Spleen (tissue), 13 donors: ENCODE data around the gene ULBP1. TPM values are rescaled to one million over a fixed set of nuclear protein-coding genes. Genes with fewer than 3 reads are reported as not detected.
A peak's percentile ranks its signal among the peaks of the same experiment; 100 is the strongest.

Experiments
- DNase-seq: peaks from one replicate; pipeline ENCODE4 v3.0.0-alpha.2; 2020
- H3K27ac ChIP-seq, 8 donors: fragments of 200-600 bp; sonication (generic) in 7 of 8; 1 replicate in 4 of 8; 2 replicates in 4 of 8; pipeline versions ENCODE4 v1.5.0 to v1.8.0; 2016 to 2021; ENCODE audit warnings: inconsistent platforms in 4 of 8, mild to moderate bottlenecking in 4 of 8, moderate library complexity in 1 of 8
- H3K27me3 ChIP-seq, 7 donors: fragments of 200-600 bp; sonication (generic) in 6 of 7; replicated peaks in 1 of 7; 1 replicate in 4 of 7; 2 replicates in 3 of 7; pipeline versions ENCODE4 v1.5.0 to v1.8.0; 2016 to 2021; ENCODE audit warnings: inconsistent platforms in 3 of 7, mild to moderate bottlenecking in 1 of 7
- H3K36me3 ChIP-seq, 6 donors: fragments of 200-600 bp; sonication (generic) in 5 of 6; 1 replicate in 4 of 6; 2 replicates in 2 of 6; pipeline versions ENCODE4 v1.5.0 to v1.8.0; 2016 to 2021; ENCODE audit warnings: inconsistent platforms in 2 of 6
- H3K4me1 ChIP-seq, 6 donors: fragments of 200-600 bp; sonication (generic) in 5 of 6; 1 replicate in 3 of 6; 2 replicates in 3 of 6; pipeline versions ENCODE4 v1.5.0 to v1.8.0; 2016 to 2021; ENCODE audit warnings: inconsistent platforms in 3 of 6
- H3K4me3 ChIP-seq, 8 donors: fragments of 200-600 bp; sonication (generic) in 7 of 8; 1 replicate in 4 of 8; 2 replicates in 4 of 8; pipeline versions ENCODE4 v1.5.0 to v1.8.0; 2016 to 2021; ENCODE audit warnings: inconsistent platforms in 4 of 8, mild to moderate bottlenecking in 4 of 8, moderate library complexity in 2 of 8
- H3K9me3 ChIP-seq, 8 donors: fragments of 200-600 bp; sonication (generic) in 7 of 8; 1 replicate in 4 of 8; 2 replicates in 4 of 8; pipeline versions ENCODE4 v1.5.0 to v1.8.0; 2016 to 2021; ENCODE audit warnings: inconsistent platforms in 4 of 8
- CTCF ChIP-seq, 11 experiments: fragments of 200-600 bp in 7 of 11; fragments of 450-650 bp in 4 of 11; sonication (generic) in 4 of 11; IDR thresholded peaks in 8 of 11; conservative IDR thresholded peaks in 3 of 11; 1 replicate in 7 of 11; 2 replicates in 4 of 11; pipeline versions ENCODE4 v1.4.0 to v1.8.0; 2016 to 2021; ENCODE audit warnings: antibody characterized with exemption in 11 of 11, inconsistent platforms in 4 of 11, mild to moderate bottlenecking in 1 of 11
- POLR2A ChIP-seq, 3 donors: fragments of 450-650 bp; IDR thresholded peaks; one replicate each; pipeline ENCODE4 v1.5.1; 2017; ENCODE audit warnings: antibody characterized with exemption in 3 of 3, mild to moderate bottlenecking in 1 of 3
- POLR2AphosphoS5 ChIP-seq, 3 donors: sonication (generic); formaldehyde crosslinking; IDR thresholded peaks; one replicate each; pipeline ENCODE4 v1.5.1; 2017; ENCODE audit warnings: antibody characterized with exemption in 3 of 3
- WGBS, 5 donors: extraction: QIAGEN DNeasy Blood & Tissue Kit in 3 of 5; methylation state at CpG; one replicate each; pipeline versions ENCODE4 v1.1.5 to v1.1.7; 2013 to 2018; 5-methylcytosine and 5-hydroxymethylcytosine counted together
- intact Hi-C: fragments of 100-400 bp; cut with DNase I; formaldehyde crosslinking; loops from one replicate; pipeline ENCODE4 v1.15.0; 2023; ENCODE audit warnings: low total_unique reads
- long read RNA-seq, 2 donors: transcript quantifications; one replicate each; lab custom pipeline, GENCODE V29; 2026
- polyA plus RNA-seq, 3 donors: library from polyadenylated mRNA; stranded (reverse); fragments of 200-250 nt; gene quantifications; one replicate each; pipeline ENCODE4 v1.2.1, GENCODE V29; 2013
- total RNA-seq, 7 donors: library from RNA; depleted of rRNA in 3 of 7; stranded (reverse); fragments of >200 nt in 3 of 7; fragmentation: NEBNext Ultra II Directional in 4 of 7; extraction: Animal tissue kit (Norgen Biotek cat#: 25700) in 4 of 7; gene quantifications; one replicate each; pipeline versions ENCODE4 v1.1.0 to v1.2.1, GENCODE V29; 2016 to 2021
- donor health status: healthy with polysubstance abuse.
- donor health status: DM: no; HTN: no; CAD: no; lungs with moderate emphysema.
- donor health status: DM: no; HTN: no; CAD: no.
- donor health status: Bipolar disorder and iron deficiency.
- donor health status: healthy.
- donor health status: DM: no; HTN: no; CAD: no.
- donor health status: DM: yes; HTN: yes; CAD: no.

ULBP1 gene, protein sequence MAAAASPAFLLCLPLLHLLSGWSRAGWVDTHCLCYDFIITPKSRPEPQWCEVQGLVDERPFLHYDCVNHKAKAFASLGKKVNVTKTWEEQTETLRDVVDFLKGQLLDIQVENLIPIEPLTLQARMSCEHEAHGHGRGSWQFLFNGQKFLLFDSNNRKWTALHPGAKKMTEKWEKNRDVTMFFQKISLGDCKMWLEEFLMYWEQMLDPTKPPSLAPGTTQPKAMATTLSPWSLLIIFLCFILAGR
- total RNA-seq, result under 1 TPM in 2 of 7 donors, not detected in 5; 0.23 to 0.34 TPM
- under 1 TPM in 2 of 3 donors, not detected in 1; 0.03 to 0.08 TPM for polyA plus RNA-seq
- long read RNA-seq, donor 1, result 0 reads
- long read RNA-seq, donor 2, result 0 reads

DNA sequence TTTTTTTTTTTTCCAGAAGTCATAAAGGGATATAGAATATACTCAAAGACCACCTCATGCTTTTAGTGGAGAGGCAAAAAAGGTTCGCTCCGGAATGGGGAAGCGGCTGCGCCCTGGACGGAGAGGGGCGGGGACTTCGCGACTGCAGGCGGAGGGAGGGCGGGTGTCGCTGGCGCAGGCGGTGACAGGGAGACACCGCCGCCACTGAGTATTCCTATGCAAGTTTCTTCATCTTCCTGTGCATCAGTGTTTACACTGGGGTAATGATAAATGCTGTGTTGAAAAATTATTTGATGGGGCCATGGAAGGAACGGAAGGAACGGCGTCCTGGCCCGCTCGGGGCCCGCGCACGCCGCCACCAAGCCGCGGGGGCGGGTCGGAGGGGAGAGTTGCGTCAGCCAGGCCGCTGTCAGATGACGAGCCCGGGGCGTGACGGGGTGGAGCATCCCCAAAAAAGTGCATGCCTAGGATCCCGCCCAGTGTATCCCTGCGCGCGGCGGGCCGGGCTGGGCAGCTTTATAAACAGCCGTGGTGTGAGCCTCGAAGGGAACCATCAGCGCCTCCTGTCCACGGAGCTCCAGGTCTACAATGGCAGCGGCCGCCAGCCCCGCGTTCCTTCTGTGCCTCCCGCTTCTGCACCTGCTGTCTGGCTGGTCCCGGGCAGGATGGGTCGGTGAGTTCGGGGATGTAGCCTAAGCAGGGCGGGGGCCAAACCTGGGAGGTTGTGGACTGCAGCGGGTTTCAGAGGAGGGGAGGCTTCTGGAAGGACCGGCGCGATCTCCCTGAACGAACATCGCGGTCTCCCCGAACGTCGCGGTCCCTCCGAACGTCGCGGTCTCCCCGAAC is at the start of gene ULBP1:
Gene ULBP1, plus strand, starts transcription at position 482 of the 846 bp plus-strand sequence. Its CDS starts 107 bp downstream, at position 589.
- 0 to 2% (median 1%) methylated on average over 42 to 69 of the region's 69 CpGs for WGBS, 5 donors
- peaks cover 3 to 30% (median 26%) of the 10 kb centered on the region in 6 donors for H3K4me1 ChIP-seq
- no peak within 1 kb of the TSS for H3K27ac ChIP-seq
- intact Hi-C loops, result no loop called here
- peak within 1 kb of the TSS; percentile 36 to 79 (median 57) for H3K4me3 ChIP-seq
- H3K9me3 ChIP-seq, result no peaks in the 10 kb centered on the region
- peak; percentile 91 for DNase-seq
- peaks cover 7 to 99% (median 55%) of the 10 kb centered on the region in 7 donors for H3K27me3 ChIP-seq
- no peak for TF ChIP-seq POLR2A (IDR thresholded peaks at IDR 0.05)
- peak; percentile 33 to 77 (median 69) for TF ChIP-seq POLR2AphosphoS5 (IDR thresholded peaks at IDR 0.05)
- TF ChIP-seq CTCF (IDR thresholded peaks at IDR 0.05 in 8 of 11, conservative IDR thresholded peaks at IDR 0.05 in 3 of 11), result no peak
- H3K36me3 ChIP-seq, result no peaks in the 10 kb centered on the region

DNA sequence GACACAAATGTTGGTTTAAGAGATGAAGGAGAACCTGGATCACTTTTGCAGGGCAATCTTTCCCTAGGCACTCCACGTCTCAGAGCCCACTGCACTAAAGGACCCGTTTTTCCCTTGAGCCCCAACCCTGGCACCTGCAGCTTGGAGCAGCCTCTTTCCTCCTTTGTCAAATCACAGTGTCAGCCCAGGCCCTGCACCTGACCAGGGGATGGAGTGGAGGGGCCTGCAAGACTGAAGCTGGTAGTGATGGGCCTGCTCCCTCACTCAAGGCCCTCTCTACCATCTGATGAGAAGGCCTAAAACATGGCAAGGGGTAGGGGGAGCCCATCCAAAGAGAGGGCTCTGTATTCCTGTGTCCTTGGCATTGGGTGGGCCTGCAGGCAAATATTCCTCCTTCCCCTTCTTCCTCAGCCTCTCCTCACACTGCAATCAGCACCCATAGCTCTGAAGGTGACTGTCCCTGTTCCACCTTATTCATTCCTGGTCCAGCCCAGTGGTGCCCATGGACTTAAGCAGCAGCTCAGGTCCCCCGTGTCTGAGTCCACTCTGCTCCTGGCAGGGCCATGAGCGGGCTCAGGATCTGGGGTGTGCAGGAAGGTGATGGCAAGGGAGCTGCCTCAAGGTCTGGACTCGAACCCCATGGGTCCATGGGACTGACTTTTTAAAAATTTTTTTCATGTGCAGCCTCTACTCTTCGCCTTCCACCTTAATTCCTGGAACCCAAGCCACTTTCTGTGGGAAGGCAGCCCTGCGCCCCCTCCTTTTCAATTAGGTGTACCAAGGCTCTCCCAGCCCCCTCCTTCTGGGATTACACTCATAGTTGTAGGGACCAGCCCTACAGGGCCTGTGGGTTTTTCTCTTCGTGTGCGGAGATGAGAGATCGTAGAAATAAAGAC is 47.5 kb upstream of the ULBP1 start:
- intact Hi-C loops, result no loop called here
- Histone ChIP-seq H3K4me1 (no peaks in the 10 kb centered on the region), H3K36me3 (no peaks in the 10 kb centered on the region), H3K9me3 (no peaks in the 10 kb centered on the region), H3K27ac (no peak overlapping the region), H3K4me3 (no peak overlapping the region), H3K27me3 (peaks cover 0 to 26% (median 0%) of the 10 kb centered on the region in 7 donors)
- no peak for TF ChIP-seq POLR2AphosphoS5 (IDR thresholded peaks at IDR 0.05)
- TF ChIP-seq POLR2A (IDR thresholded peaks at IDR 0.05), result no peak
- TF ChIP-seq CTCF (IDR thresholded peaks at IDR 0.05 in 8 of 11, conservative IDR thresholded peaks at IDR 0.05 in 3 of 11), result no peak
- DNase-seq, result peak; percentile 64
- WGBS, 5 donors, result 75 to 90% (median 88%) methylated on average over 10 of the region's 10 CpGs

GRCh38 chr6:149917679-149918078 is 46.1 kb upstream of the ULBP1 start:
- no peak overlapping the region for H3K27ac ChIP-seq
- peaks cover 0 to 36% (median 6%) of the 10 kb centered on the region in 7 donors for H3K27me3 ChIP-seq
- H3K36me3 ChIP-seq, result no peaks in the 10 kb centered on the region
- TF ChIP-seq POLR2AphosphoS5 (IDR thresholded peaks at IDR 0.05) (no peak), CTCF (IDR thresholded peaks at IDR 0.05 in 8 of 11, conservative IDR thresholded peaks at IDR 0.05 in 3 of 11) (no peak), POLR2A (IDR thresholded peaks at IDR 0.05) (no peak)
- no peaks in the 10 kb centered on the region for H3K9me3 ChIP-seq
- DNase-seq, result peak; percentile 19
- H3K4me1 ChIP-seq, result peaks cover 0 to 6% (median 3%) of the 10 kb centered on the region in 6 donors
- 77 to 94% (median 89%) methylated on average over 2 of the region's 2 CpGs for WGBS, 5 donors
- intact Hi-C loops, result no loop called here
- H3K4me3 ChIP-seq, result no peak overlapping the region
